MCF 10A (cell line): ENCODE measurements around the gene UBE2I. TPM values are rescaled to one million over a fixed set of nuclear protein-coding genes. Genes with fewer than 3 reads are reported as not detected.
"Not testable (repeated sequence)": the region's sequence is repeated elsewhere in the genome, so short reads cannot be mapped to it uniquely, and the experiment has no call there.

Experiments used
- BruUV-seq: library from RNA; stranded (reverse); fragments of 400-500 nt; replicated peaks from 2 replicates; lab custom pipeline; 2021; lab: Mats Ljungman, UMichigan
- CTCF ChIA-PET: fragments of 300-600 bp; sonication (Branson Sonifier 250); formaldehyde crosslinking; extraction: SDS; loops from one replicate; lab custom pipeline; 2021; ENCODE audit warnings: antibody characterized with exemption, inconsistent platforms; lab: Yijun Ruan, JAX
- POLR2A ChIA-PET: fragments of 300-600, 350-650 bp; sonication (Branson Sonifier 250); formaldehyde crosslinking; extraction: SDS; loops from one replicate; lab custom pipeline; 2020; ENCODE audit warnings: antibody characterized with exemption, inconsistent platforms; lab: Yijun Ruan, JAX
- DNase-seq: peaks from one replicate; pipeline ENCODE4 v3.0.0-alpha.2; 2018; ENCODE audit not compliant: unreplicated experiment
- H3K27ac Mint-ChIP-seq: one replicate; pipeline ENCODE4 v1.8.0; 2022; ENCODE audit warnings: mild to moderate bottlenecking, low read depth, mixed read lengths; ENCODE audit not compliant: unreplicated experiment
- H3K27me3 Mint-ChIP-seq: one replicate; pipeline ENCODE4 v1.8.0; 2022; ENCODE audit warnings: mixed read lengths; ENCODE audit not compliant: insufficient read depth, unreplicated experiment
- H3K36me3 Mint-ChIP-seq: one replicate; pipeline ENCODE4 v1.8.0; 2022; ENCODE audit warnings: mild to moderate bottlenecking, moderate library complexity, mixed read lengths; ENCODE audit not compliant: insufficient read depth, unreplicated experiment
- H3K4me1 Mint-ChIP-seq: one replicate; pipeline ENCODE4 v1.8.0; 2022; ENCODE audit warnings: mixed read lengths; ENCODE audit not compliant: insufficient read depth, unreplicated experiment
- H3K4me3 Mint-ChIP-seq: one replicate; pipeline ENCODE4 v1.8.0; 2022; ENCODE audit warnings: mild to moderate bottlenecking, moderate library complexity, mixed read lengths; ENCODE audit not compliant: unreplicated experiment
- H3K9me3 Mint-ChIP-seq: one replicate; pipeline ENCODE4 v1.8.0; 2022; ENCODE audit warnings: mixed read lengths; ENCODE audit not compliant: unreplicated experiment
- CTCF ChIP-seq: fragments of 200-600 bp; IDR thresholded peaks from one replicate; pipeline ENCODE4 v1.8.0; 2022; ENCODE audit warnings: antibody characterized with exemption, mild to moderate bottlenecking; ENCODE audit not compliant: unreplicated experiment
- intact Hi-C: fragments of 100-400 bp; cut with micrococcal nuclease; formaldehyde crosslinking; loops from 2 replicates; pipeline ENCODE4 v1.14.1; 2022
- total RNA-seq: library from RNA; stranded (reverse); gene quantifications from 2 replicates; pipeline ENCODE4 v1.2.3, GENCODE V29; 2022

UBE2I gene
- total RNA-seq, 1 experiment from 2014 or later = 163 TPM

- Mint-ChIP-seq H3K36me3 (no peaks in the 10 kb centered on the region), H3K9me3 (no peaks in the 10 kb centered on the region), H3K27ac (no peak overlapping the region), H3K4me3 (no peak overlapping the region), H3K4me1 (no peaks in the 10 kb centered on the region), H3K27me3 (peaks cover 35% of the 10 kb centered on the region)
- ChIA-PET CTCF (interaction anchor here (0.6 kb wide), 1 partner anchor 145 kb away, joined by 4 read pairs; no protein-coding TSS in a partner anchor), POLR2A (no interaction called here)
- intact Hi-C loops = no loop called here
- no peak for TF ChIP-seq CTCF
- DNase-seq = no peak
- BruUV-seq = no TSS peak
These were observed 38.1 kb upstream of the UBE2I start for GRCh38 chr16:1271380-1271723.

GRCh38 chr16:1271724-1272413 is 37.6 kb upstream of the UBE2I start:
- H3K4me1 Mint-ChIP-seq, H3K27ac Mint-ChIP-seq, POLR2A ChIA-PET, BruUV-seq, H3K9me3 Mint-ChIP-seq, H3K36me3 Mint-ChIP-seq, intact Hi-C loops, H3K4me3 Mint-ChIP-seq: not testable (repeated sequence)
- DNase-seq = peak; percentile 24
- peaks cover 31% of the 10 kb centered on the region for H3K27me3 Mint-ChIP-seq
- CTCF ChIA-PET = interaction anchor here (0.6 kb wide), 1 partner anchor 146 kb away, joined by 4 read pairs; no protein-coding TSS in a partner anchor

GRCh38 chr16:1272453-1273198 is 36.8 kb upstream of the UBE2I start:
- Mint-ChIP-seq H3K4me3 (no peak overlapping the region), H3K27me3 (peaks cover 34% of the 10 kb centered on the region), H3K27ac (no peak overlapping the region), H3K4me1 (no peaks in the 10 kb centered on the region), H3K9me3 (no peaks in the 10 kb centered on the region), H3K36me3 (no peaks in the 10 kb centered on the region)
- intact Hi-C loops = no loop called here
- no peak for TF ChIP-seq CTCF
- CTCF ChIA-PET = no interaction called here
- POLR2A ChIA-PET = no interaction called here
- DNase-seq = no peak
- BruUV-seq = no TSS peak

GRCh38 chr16:1273816-1274215 is 35.6 kb upstream of the UBE2I start:
- no peak for DNase-seq
- H3K4me3 Mint-ChIP-seq = no peak overlapping the region
- H3K36me3 Mint-ChIP-seq = no peaks in the 10 kb centered on the region
- intact Hi-C loops = no loop called here
- H3K27ac Mint-ChIP-seq = no peak overlapping the region
- no peak for TF ChIP-seq CTCF
- no peaks in the 10 kb centered on the region for H3K4me1 Mint-ChIP-seq
- H3K9me3 Mint-ChIP-seq = no peaks in the 10 kb centered on the region
- POLR2A ChIA-PET = no interaction called here
- no TSS peak for BruUV-seq
- peaks cover 40% of the 10 kb centered on the region for H3K27me3 Mint-ChIP-seq
- CTCF ChIA-PET = no interaction called here
